SK-N-SH (cell line): ENCODE data around the gene MLXIP. TPM values are rescaled to one million over a fixed set of nuclear protein-coding genes. Genes with fewer than 3 reads are reported as not detected.

Source experiments
- CTCF ChIA-PET: fragments of 300-600, 350-600 bp; formaldehyde crosslinking; extraction: SDS; loops from one replicate; lab custom pipeline; 2021; lab: Yijun Ruan, JAX
- POLR2A ChIA-PET: fragments of 350-600 bp; sonication (Branson Sonifier 250); formaldehyde crosslinking; extraction: SDS; loops from one replicate; lab custom pipeline; 2020; ENCODE audit warnings: antibody characterized with exemption, inconsistent platforms; lab: Yijun Ruan, JAX
- DNase-seq: peaks from one replicate; pipeline ENCODE4 v3.0.0; 2012
- H2AFZ ChIP-seq: fragments of 200-600 bp; sonication (generic); 2 replicates; pipeline ENCODE4 v1.8.1; 2016; ENCODE audit warnings: antibody characterized with exemption, mild to moderate bottlenecking, low read depth
- H3F3A ChIP-seq: fragments of 200-600 bp; sonication (generic); replicated peaks from 2 replicates; pipeline ENCODE3; 2016; ENCODE audit warnings: antibody characterized with exemption, mild to moderate bottlenecking; ENCODE audit not compliant: insufficient read depth
- H3K27ac ChIP-seq, 2 experiments: fragments of 200-500 bp in 1 of 2; fragments of 200-600 bp in 1 of 2; sonication (Bioruptor generic) in 1 of 2; sonication (generic), shearing (Covaris generic) in 1 of 2; 2 replicates each; pipeline versions ENCODE4 v1.5.1 to v1.6.1; 2014 to 2016; ENCODE audit warnings: low read depth in 2 of 2, inconsistent platforms in 1 of 2, low read length in 1 of 2, mild to moderate bottlenecking in 1 of 2, mixed read lengths in 1 of 2
- H3K27me3 ChIP-seq: fragments of 200-600 bp; sonication (generic), shearing (Covaris generic); 2 replicates; pipeline ENCODE4 v1.6.1; 2016; ENCODE audit warnings: mixed run types; ENCODE audit not compliant: insufficient read depth
- H3K36me3 ChIP-seq, 2 experiments: fragments of 200-500 bp in 1 of 2; fragments of 200-600 bp in 1 of 2; sonication (Bioruptor generic) in 1 of 2; sonication (generic) in 1 of 2; replicated peaks in 1 of 2; 2 replicates each; pipeline versions ENCODE3 to v1.5.1; 2014 to 2016; ENCODE audit warnings: low read length in 1 of 2, mild to moderate bottlenecking in 1 of 2; ENCODE audit not compliant: insufficient read depth in 2 of 2, control insufficient read depth in 1 of 2
- H3K4me1 ChIP-seq, 2 experiments: fragments of 200-500 bp in 1 of 2; fragments of 200-600 bp in 1 of 2; sonication (Bioruptor generic) in 1 of 2; sonication (generic), shearing (Covaris generic) in 1 of 2; 2 replicates each; pipeline versions ENCODE4 v1.5.1 to v1.6.1; 2014 to 2016; ENCODE audit warnings: low read depth in 1 of 2, low read length in 1 of 2, mixed run types in 1 of 2; ENCODE audit not compliant: insufficient read depth in 2 of 2, control insufficient read depth in 1 of 2
- H3K4me2 ChIP-seq: fragments of 200-600 bp; sonication (generic), shearing (Covaris generic); 2 replicates; pipeline ENCODE4 v1.6.1; 2017; ENCODE audit warnings: mixed run types
- H3K4me3 ChIP-seq, 2 experiments: fragments of 200-500 bp in 1 of 2; fragments of 200-600 bp in 1 of 2; sonication (Bioruptor generic) in 1 of 2; sonication (generic), shearing (Covaris generic) in 1 of 2; 2 replicates each; pipeline versions ENCODE4 v1.5.1 to v1.8.1; 2014 to 2016; ENCODE audit warnings: low read depth in 2 of 2, inconsistent platforms in 1 of 2, low read length in 1 of 2, mild to moderate bottlenecking in 1 of 2, mixed read lengths in 1 of 2, moderate library complexity in 1 of 2
- H3K79me2 ChIP-seq: fragments of 200-600 bp; sonication (generic); 2 replicates; pipeline ENCODE4 v1.8.1; 2017; ENCODE audit warnings: mild to moderate bottlenecking; ENCODE audit not compliant: insufficient read depth
- H3K9ac ChIP-seq: fragments of 200-600 bp; sonication (generic); 2 replicates; pipeline ENCODE4 v1.6.1; 2017; ENCODE audit warnings: mixed run types
- H3K9me2 ChIP-seq: fragments of 200-600 bp; sonication (generic); 2 replicates; pipeline ENCODE4 v1.6.1; 2017; ENCODE audit warnings: mixed run types
- H3K9me3 ChIP-seq: fragments of 200-600 bp; sonication (generic); 2 replicates; pipeline ENCODE4 v1.6.1; 2017; ENCODE audit warnings: mixed run types, mild to moderate bottlenecking, moderate library complexity
- H4K20me1 ChIP-seq: fragments of 200-600 bp; sonication (generic); 2 replicates; pipeline ENCODE4 v1.6.1; 2017; ENCODE audit warnings: mild to moderate bottlenecking, mixed run types; ENCODE audit not compliant: insufficient read depth
- CHD2 ChIP-seq: fragments of 150-350 bp; IDR thresholded peaks from 2 replicates; pipeline ENCODE4 v1.6.1; 2018; ENCODE audit warnings: low read length; ENCODE audit not compliant: partially characterized antibody
- EP300 ChIP-seq, 2 experiments: IDR thresholded peaks; 2 replicates each; pipeline versions ENCODE4 v1.4.0 to v1.6.1; 2012; ENCODE audit warnings: borderline replicate concordance in 1 of 2, low read depth in 1 of 2, low read length in 1 of 2
- FOSL2 ChIP-seq: IDR thresholded peaks from 2 replicates; pipeline ENCODE4 v1.4.0; 2012; ENCODE audit warnings: low read depth, mild to moderate bottlenecking, moderate library complexity, borderline replicate concordance
- FOXM1 ChIP-seq: IDR thresholded peaks from 2 replicates; pipeline ENCODE4 v1.4.0; 2012; ENCODE audit warnings: low read depth, mild to moderate bottlenecking
- IRF3 ChIP-seq: fragments of 150-350 bp; IDR thresholded peaks from 2 replicates; pipeline ENCODE4 v1.6.1; 2016; ENCODE audit warnings: mild to moderate bottlenecking, low read depth, low read length
- MAX ChIP-seq: IDR thresholded peaks from 2 replicates; pipeline ENCODE4 v1.4.0; 2012; ENCODE audit warnings: low read depth
- NFIC ChIP-seq: IDR thresholded peaks from 2 replicates; pipeline ENCODE4 v1.4.0; 2012; ENCODE audit warnings: borderline replicate concordance
- NRF1 ChIP-seq: IDR thresholded peaks from 2 replicates; pipeline ENCODE4 v1.6.1; 2012; ENCODE audit warnings: low read depth, mild to moderate bottlenecking, low read length
- POLR2AphosphoS5 ChIP-seq: IDR thresholded peaks from 2 replicates; pipeline ENCODE4 v1.6.1; 2012; ENCODE audit warnings: low read depth, low read length
- RCOR1 ChIP-seq: fragments of 150-350 bp; IDR thresholded peaks from 2 replicates; pipeline ENCODE4 v1.6.1; 2017; ENCODE audit warnings: antibody characterized with exemption, low read length
- RFX5 ChIP-seq: IDR thresholded peaks from 2 replicates; pipeline ENCODE4 v1.6.1; 2012; ENCODE audit warnings: mild to moderate bottlenecking, improper control_type of control experiment, low read length
- SIN3A ChIP-seq: IDR thresholded peaks from 2 replicates; pipeline ENCODE4 v1.6.1; 2012; ENCODE audit warnings: low read depth, mild to moderate bottlenecking, low read length, moderate library complexity, borderline replicate concordance
- TCF12 ChIP-seq: IDR thresholded peaks from 2 replicates; pipeline ENCODE4 v1.4.0; 2012
- TEAD4 ChIP-seq: IDR thresholded peaks from 2 replicates; pipeline ENCODE4 v1.4.0; 2012; ENCODE audit warnings: mild to moderate bottlenecking, borderline replicate concordance; ENCODE audit not compliant: insufficient read depth
- USF1 ChIP-seq: IDR thresholded peaks from 2 replicates; pipeline ENCODE4 v1.4.0; 2012; ENCODE audit warnings: low read depth, borderline replicate concordance
- USF2 ChIP-seq: fragments of 150-350 bp; IDR thresholded peaks from 2 replicates; pipeline ENCODE4 v1.6.1; 2017; ENCODE audit warnings: antibody characterized with exemption, low read length, low read depth, borderline replicate concordance
- YY1 ChIP-seq: IDR thresholded peaks from 2 replicates; pipeline ENCODE4 v1.4.0; 2012; ENCODE audit warnings: low read depth, mild to moderate bottlenecking
- WGBS: methylation state at CpG from one replicate; pipeline ENCODE4 v1.1.6; 2017; ENCODE audit warnings: low lambda C conversion rate; 5-methylcytosine and 5-hydroxymethylcytosine counted together
- polyA plus RNA-seq, 3 experiments: library from polyadenylated mRNA; depleted of rRNA; stranded (reverse); fragments of >200 nt; gene quantifications; 2 replicates each; pipeline ENCODE4 v1.2.3, GENCODE V29; 2012

The MLXIP gene
- polyA plus RNA-seq, 1 of the 3 experiments (the other 2 are of a cell fraction), result 11.0 TPM

GRCh38 chr12:122124370-122124769 is 45.8 kb downstream of the MLXIP start:
- TF ChIP-seq TCF12 (no peak), IRF3 (no peak), FOXM1 (no peak), SIN3A (no peak), POLR2AphosphoS5 (no peak), RFX5 (no peak), NRF1 (no peak), USF2 (no peak), EP300 (IDR thresholded peaks at IDR 0.05; ENCODE audit: borderline replicate concordance in 1 of 2, low read depth in 1 of 2, low read length in 1 of 2) (no peak), TEAD4 (no peak), NFIC (no peak), USF1 (no peak), FOSL2 (no peak), MAX (no peak), RCOR1 (no peak), CHD2 (no peak), YY1 (no peak)
- no peak for DNase-seq

More at GRCh38 chr12:122124370-122124769, 45.8 kb downstream of the MLXIP start:
- CTCF ChIA-PET, result interaction anchor here (1.0 to 8.8 kb wide), 31 partner anchors 8 to 230 kb away, joined by 3 to 157 read pairs (median 11); no protein-coding TSS in a partner anchor
- no peaks in the 10 kb centered on the region for H3K9me2 ChIP-seq
- no peak overlapping the region for H3K9ac ChIP-seq
- H3K9me3 ChIP-seq, result no peaks in the 10 kb centered on the region
- H3F3A ChIP-seq, result peaks cover 4% of the 10 kb centered on the region
- no peak overlapping the region for H3K4me2 ChIP-seq
- WGBS, result 95% methylated on average over 14 of the region's 14 CpGs
- POLR2A ChIA-PET, result no interaction called here
- no peak overlapping the region for H2AFZ ChIP-seq
- no peak overlapping the region for H3K4me3 ChIP-seq
- H3K4me1 ChIP-seq, result peaks cover 2 to 4% of the 10 kb centered on the region in 2 experiments; a peak in 2 of 4 replicates
- no peaks in the 10 kb centered on the region for H3K27me3 ChIP-seq
- peaks cover 10 to 22% of the 10 kb centered on the region in 2 experiments for H3K36me3 ChIP-seq
- H4K20me1 ChIP-seq, result peaks cover 13% of the 10 kb centered on the region; the same call in 1 of the 2 replicates
- H3K27ac ChIP-seq, result no peak overlapping the region
- peaks cover 74% of the 10 kb centered on the region for H3K79me2 ChIP-seq
